ENCODE results near the gene HINFP. TPM values are rescaled to one million over a fixed set of nuclear protein-coding genes. Genes with fewer than 3 reads are reported as not detected.
A peak's percentile ranks its signal among the peaks of the same experiment; 100 is the strongest.

HINFP gene
- total and polyA plus RNA-seq, 9 of the 15 experiments (the other 6 are each of a cell fraction or from before 2014, with no cell fraction given): 13.8 to 34.1 (median 22.5) TPM

GRCh38 chr11:119093942-119094815 is 27.2 kb upstream of the HINFP start (continued):
- TF ChIP-seq MITF (IDR thresholded peaks at IDR 0.05) (no peak), PTBP1 (IDR thresholded peaks at IDR 0.05; ENCODE audit: low read depth, low read length) (peak; percentile 91), ZNF184 (CRISPR knock-in tag; IDR thresholded peaks at IDR 0.05) (no peak), XRCC5 (IDR thresholded peaks at IDR 0.05; ENCODE audit: low read depth, low read length) (no peak), SIX5 (IDR thresholded peaks at IDR 0.05; ENCODE audit: borderline replicate concordance in 1 of 2, insufficient read depth in 1 of 2, low read depth in 1 of 2, low read length in 2 of 2) (no peak), TARDBP (IDR thresholded peaks at IDR 0.05) (no peak), E2F8 (IDR thresholded peaks at IDR 0.05; ENCODE audit: low read depth, partially characterized antibody) (peak; percentile 40), MCM7 (IDR thresholded peaks at IDR 0.05) (no peak), HOXB6 (CRISPR knock-in tag; IDR thresholded peaks at IDR 0.05; ENCODE audit: borderline replicate concordance) (no peak), KDM5B (IDR thresholded peaks at IDR 0.05; ENCODE audit: insufficient replicate concordance, low read depth, low read length) (peak; percentile 67), ATF7 (IDR thresholded peaks at IDR 0.05) (peak; percentile 36; the same call in 1 of the 2 replicates), NR2C2 (CRISPR knock-in tag; IDR thresholded peaks at IDR 0.05) (no peak), NR2C2 (tag; IDR thresholded peaks at IDR 0.05) (no peak), HNRNPH1 (optimal IDR thresholded peaks at IDR 0.05; ENCODE audit: low read depth, low read length) (peak; percentile 1), CUX1 (CRISPR knock-in tag; IDR thresholded peaks at IDR 0.05) (no peak), ZNF197 (CRISPR knock-in tag; IDR thresholded peaks at IDR 0.05; ENCODE audit: low read depth) (no peak), ZNF143 (CRISPR knock-in tag; IDR thresholded peaks at IDR 0.05) (no peak), ERF (CRISPR knock-in tag; IDR thresholded peaks at IDR 0.05) (0 out of 2 replicates have a peak, but pooled peaks have one; percentile 31), ZFP36 (IDR thresholded peaks at IDR 0.05; ENCODE audit: low read depth, low read length, partially characterized antibody) (no peak)
